GM12892 (cell line): Measurements from ENCODE around the gene HTR6. TPM values are rescaled to one million over a fixed set of nuclear protein-coding genes. Genes with fewer than 3 reads are reported as not detected.

Experiments used
- DNase-seq: peaks from one replicate; pipeline ENCODE4 v3.0.0; 2011; ENCODE audit not compliant: insufficient read length
- FAIRE-seq: peaks from 2 replicates; lab custom pipeline; 2011; peaks lifted over from hg19 to GRCh38; lab: Jason Lieb, UNC
- POLR2A ChIP-seq: IDR thresholded peaks from 2 replicates; pipeline ENCODE4 v1.6.1; 2011; ENCODE audit warnings: low read depth, low read length, control low read depth
- POLR2AphosphoS5 ChIP-seq: IDR thresholded peaks from 2 replicates; pipeline ENCODE4 v1.6.1; 2011; ENCODE audit warnings: low read depth, low read length, control low read depth
- TAF1 ChIP-seq: IDR thresholded peaks from 2 replicates; pipeline ENCODE4 v1.6.1; 2011; ENCODE audit warnings: low read depth, mild to moderate bottlenecking, control low read depth, low read length, borderline replicate concordance
- polyA plus RNA-seq: library from polyadenylated mRNA; unstranded; fragments of >200 nt; gene quantifications from one replicate; pipeline ENCODE4 v1.2.1, GENCODE V29; 2012; ENCODE audit warnings: missing spikeins, inconsistent platforms; ENCODE audit not compliant: missing spikeins

Gene HTR6
- not detected for polyA plus RNA-seq

- FAIRE-seq: no peak
- DNase-seq: peak; percentile 63
- TF ChIP-seq TAF1 (no peak), POLR2AphosphoS5 (no peak), POLR2A (no peak)
Measured at GRCh38 chr1:19664453-19665185, at the start of gene HTR6. Gene HTR6 (plus strand): TSS chr1:19664875. CDS start chr1:19665754, 879 bp downstream.

GRCh38 chr1:19615438-19615837, 49.2 kb upstream of the HTR6 start:
- FAIRE-seq: no peak
- no peak for DNase-seq
- TF ChIP-seq POLR2A (no peak), TAF1 (no peak)

- no peak for FAIRE-seq
- DNase-seq: no peak
- TF ChIP-seq TAF1: no peak
- no peak for TF ChIP-seq POLR2AphosphoS5
- TF ChIP-seq POLR2A: no peak
Measured at GRCh38 chr1:19616489-19616888, 48.2 kb upstream of the HTR6 start.

GRCh38 chr1:19617376-19617775, 47.3 kb upstream of the HTR6 start:
- no peak for DNase-seq
- TF ChIP-seq POLR2A (no peak), TAF1 (no peak), POLR2AphosphoS5 (no peak)
- no peak for FAIRE-seq

GRCh38 chr1:19618428-19618827, 46.2 kb upstream of the HTR6 start:
- TF ChIP-seq TAF1 (no peak), POLR2AphosphoS5 (no peak), POLR2A (no peak)
- DNase-seq (no peak), FAIRE-seq (no peak)

GRCh38 chr1:19619697-19620384, 44.8 kb upstream of the HTR6 start:
- no peak for FAIRE-seq
- no peak for DNase-seq
- no peak for TF ChIP-seq POLR2AphosphoS5
- TF ChIP-seq TAF1: no peak
- no peak for TF ChIP-seq POLR2A

GRCh38 chr1:19620786-19621185, 43.9 kb upstream of the HTR6 start:
- TF ChIP-seq POLR2AphosphoS5 (no peak), TAF1 (no peak), POLR2A (no peak)
- FAIRE-seq: no peak

GRCh38 chr1:19621274-19621950, 43.3 kb upstream of the HTR6 start:
- no peak for FAIRE-seq
- TF ChIP-seq TAF1 (no peak), POLR2A (no peak), POLR2AphosphoS5 (no peak)
- no peak for DNase-seq

More at GRCh38 chr1:19620786-19621185, 43.9 kb upstream of the HTR6 start:
- no peak for DNase-seq

- TF ChIP-seq POLR2AphosphoS5 (no peak), TAF1 (no peak), POLR2A (no peak)
- no peak for DNase-seq
- no peak for FAIRE-seq
Measured at GRCh38 chr1:19622204-19622603, 42.5 kb upstream of the HTR6 start.

GRCh38 chr1:19623523-19623922, 41.2 kb upstream of the HTR6 start:
- FAIRE-seq (no peak), DNase-seq (no peak)
- no peak for TF ChIP-seq POLR2A
- no peak for TF ChIP-seq POLR2AphosphoS5
- no peak for TF ChIP-seq TAF1

GRCh38 chr1:19625291-19625937, 39.3 kb upstream of the HTR6 start:
- TF ChIP-seq POLR2A (no peak), POLR2AphosphoS5 (no peak), TAF1 (no peak)
- DNase-seq (no peak), FAIRE-seq (no peak)
